NCI-H774 (cell line): ENCODE measurements around the gene CCDC3.

Experiments
- DNase-seq: peaks from one replicate; lab custom pipeline; 2025; lab: John Stamatoyannopoulos, UW

Gene CCDC3

DNA sequence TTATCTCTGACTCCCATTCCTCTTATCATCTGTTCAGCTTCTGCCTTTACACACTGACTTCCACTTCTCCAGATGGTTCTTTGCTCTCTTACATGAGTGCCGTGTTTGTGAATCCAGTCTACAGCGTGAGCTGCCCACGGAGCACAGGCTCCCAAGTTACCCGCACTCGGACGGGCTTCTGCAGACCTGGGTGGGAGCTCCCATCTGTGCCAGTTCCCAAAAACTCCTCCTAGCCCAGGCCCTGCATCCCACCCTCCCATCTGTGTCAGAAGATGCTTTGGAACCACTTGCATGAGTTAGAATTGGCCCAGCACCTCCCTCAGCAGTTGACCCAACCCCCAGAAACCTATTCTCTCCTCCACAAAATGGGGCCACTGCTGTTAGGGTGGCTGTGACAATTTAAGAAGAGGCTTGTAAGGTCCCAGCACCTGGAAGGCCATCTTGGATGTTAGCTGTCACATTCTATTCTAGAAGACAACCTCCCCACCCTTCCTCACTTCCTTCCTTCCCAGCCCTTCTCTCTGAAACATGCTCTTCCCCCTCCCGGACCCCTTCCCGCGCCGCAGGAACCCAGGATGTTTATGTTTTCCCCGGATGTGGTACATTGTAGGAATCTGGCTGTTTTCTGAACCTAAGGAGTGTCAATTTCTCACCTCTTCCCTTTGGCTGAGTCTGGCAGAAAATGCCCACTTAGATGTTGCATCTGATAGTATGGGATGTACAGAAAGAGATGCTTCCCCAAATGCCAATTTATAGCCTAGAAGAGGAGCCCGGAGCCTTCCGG, 79.2 kb downstream of the CCDC3 start:
- no peak for DNase-seq

DNA sequence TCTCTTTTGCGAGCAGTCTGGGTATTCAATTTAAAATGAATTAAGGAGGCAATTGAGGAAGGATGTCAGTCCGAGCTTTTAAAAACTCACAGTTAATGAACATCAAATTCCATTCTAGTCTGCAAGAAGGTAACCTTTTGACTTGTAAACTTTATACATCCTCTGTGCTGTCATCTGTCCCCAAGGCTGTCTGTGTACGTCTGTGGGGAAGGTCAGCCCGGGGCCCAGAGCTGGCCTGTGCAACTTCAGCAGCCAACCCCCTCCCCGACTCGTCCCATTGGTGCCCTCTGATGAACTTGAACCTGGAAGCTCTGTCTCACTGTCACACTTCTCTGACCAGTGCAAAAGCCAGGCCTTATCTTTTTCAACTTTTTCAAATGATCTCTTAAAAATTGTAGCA, 80.3 kb downstream of the CCDC3 start:
- no peak for DNase-seq

DNA sequence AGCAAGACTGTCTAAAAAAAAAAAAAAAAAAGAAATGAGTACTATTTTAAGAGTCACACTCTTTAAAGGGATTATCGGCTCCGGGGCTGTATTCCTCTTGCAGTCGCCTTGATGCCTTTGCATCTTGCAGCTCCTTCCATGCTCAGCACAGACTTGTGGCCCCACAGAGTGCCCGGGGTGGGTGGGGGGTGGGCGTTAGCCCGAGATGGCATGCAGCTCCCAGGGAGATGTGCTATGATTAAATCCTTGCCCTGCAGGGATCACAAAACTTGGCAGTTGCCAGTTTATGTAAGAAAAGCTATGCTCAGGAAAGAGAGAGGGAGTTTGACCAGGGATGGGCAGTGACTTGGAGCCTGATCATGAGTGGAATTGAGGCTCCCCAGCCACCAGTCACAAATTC, 81.9 kb downstream of the CCDC3 start:
- DNase-seq, result no peak

DNA sequence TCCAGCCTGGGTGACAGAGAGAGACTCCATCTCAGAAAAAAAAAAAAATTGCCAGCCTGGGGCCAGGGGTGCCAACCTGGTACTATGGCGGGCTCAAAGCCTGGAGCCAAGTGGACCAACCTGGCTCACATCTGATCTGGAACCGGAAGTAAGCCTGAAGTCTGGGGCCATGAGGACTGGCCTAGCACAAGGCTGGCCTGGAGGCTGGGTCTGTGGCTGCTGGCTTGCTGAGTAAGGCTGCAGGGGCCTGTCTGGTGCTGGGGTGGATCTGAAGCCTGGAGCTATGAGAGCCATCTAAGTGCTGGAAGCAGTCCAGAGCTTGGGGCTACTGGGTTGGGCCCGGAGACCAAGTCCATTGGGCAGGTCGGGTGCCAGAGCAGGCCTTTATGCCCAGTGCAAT, 84.9 kb downstream of the CCDC3 start:
- DNase-seq, result no peak

DNA sequence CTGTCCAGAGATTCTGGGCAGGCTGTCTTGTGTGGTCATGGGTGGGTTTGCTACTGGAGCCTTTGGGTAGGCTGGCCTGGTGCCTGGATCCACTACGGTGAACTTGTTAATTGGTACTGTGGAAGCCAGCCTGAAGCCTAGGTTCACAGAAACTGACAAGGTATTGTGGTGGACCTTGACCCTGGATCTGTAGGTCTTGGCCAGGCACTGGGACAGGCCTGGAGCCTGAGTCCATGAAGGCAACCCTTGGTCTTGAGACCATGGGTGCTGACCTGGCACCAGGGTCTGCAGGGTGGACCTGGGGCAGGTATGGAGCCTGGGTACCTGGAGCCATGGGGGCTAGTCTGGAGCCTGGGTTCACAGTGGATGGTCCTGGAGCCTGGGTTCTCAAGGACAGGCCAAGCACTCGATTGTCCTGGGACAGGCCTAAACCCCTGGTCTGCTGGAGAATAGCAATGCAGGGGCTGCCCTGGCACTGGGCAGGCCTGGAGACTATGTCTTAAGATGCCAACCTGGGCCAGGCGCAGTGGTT, 85.8 kb downstream of the CCDC3 start:
- no peak for DNase-seq

DNA sequence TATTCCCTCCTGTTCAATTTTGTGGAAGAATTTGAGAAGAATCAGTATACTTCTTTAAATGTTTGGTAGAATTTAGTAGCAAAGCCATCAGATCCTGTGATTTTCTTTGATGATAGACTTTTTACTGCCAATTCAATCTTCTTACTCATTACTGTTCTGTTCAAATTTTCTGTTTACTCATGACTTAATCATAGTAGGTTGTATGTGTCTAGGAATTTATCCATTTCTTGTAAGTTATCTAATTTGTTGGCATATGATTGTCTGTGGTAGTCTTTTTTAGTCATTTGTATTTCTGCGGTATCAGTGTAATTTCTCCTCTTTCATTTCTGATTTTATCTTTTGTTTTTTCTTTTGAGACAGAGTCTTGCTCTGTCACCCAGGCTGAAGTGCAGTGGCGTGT, 87.4 kb downstream of the CCDC3 start:
- no peak for DNase-seq

DNA sequence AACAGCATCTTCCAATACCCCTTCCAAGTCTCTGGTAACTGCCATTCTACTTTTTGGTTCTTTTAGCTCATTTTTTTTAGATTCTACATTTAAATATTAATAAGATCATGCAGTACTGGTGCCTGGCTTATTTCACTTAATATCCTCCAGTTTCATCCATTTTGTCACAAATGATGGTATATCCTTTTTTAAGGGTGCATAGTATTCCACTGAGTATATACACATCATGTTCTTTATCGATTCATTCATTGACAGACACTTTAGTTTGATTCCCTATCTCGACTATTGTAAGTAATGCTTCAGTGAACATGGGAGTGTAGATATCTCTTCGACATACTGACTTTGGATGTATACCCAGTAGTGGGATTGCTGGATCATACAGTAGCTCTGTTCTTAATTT, 89.7 kb downstream of the CCDC3 start:
- DNase-seq, result no peak

DNA sequence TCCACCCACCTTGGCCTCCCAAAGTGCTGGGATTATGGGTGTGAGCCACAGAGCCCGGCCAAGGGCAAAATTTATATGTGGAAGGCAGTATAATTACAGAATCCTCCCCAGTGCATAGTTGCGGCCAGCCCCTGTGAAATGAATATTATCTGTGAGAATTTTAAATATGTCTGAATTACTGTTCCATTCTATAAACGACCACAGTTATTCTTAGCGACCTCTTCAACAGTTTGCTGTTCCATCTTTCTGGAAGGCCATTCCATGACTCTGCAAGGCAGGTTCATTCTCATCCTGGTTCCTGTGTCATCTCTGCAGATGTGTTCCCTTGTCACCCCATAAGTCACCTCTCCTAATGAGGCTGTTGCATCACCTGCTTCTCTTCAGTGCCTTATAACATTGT, 90.7 kb downstream of the CCDC3 start:
- no peak for DNase-seq

DNA sequence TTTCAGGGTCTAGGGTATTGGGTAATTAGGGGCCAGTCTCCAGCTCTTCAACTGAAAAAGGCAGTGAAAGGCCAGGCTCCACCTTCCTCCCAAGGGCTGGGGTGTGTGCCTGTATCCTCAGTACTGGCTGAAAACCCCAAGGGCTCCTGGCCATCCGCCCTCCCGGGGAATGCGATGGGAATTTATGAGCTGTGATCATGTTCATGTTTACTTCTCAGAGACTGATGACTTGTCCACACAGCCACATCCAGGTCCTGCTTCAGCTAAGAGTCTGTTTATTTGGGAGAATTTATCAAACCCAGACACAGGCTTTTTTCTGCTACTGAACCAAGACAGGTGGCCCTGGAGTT, 91.7 kb downstream of the CCDC3 start:
- DNase-seq, result no peak

DNA sequence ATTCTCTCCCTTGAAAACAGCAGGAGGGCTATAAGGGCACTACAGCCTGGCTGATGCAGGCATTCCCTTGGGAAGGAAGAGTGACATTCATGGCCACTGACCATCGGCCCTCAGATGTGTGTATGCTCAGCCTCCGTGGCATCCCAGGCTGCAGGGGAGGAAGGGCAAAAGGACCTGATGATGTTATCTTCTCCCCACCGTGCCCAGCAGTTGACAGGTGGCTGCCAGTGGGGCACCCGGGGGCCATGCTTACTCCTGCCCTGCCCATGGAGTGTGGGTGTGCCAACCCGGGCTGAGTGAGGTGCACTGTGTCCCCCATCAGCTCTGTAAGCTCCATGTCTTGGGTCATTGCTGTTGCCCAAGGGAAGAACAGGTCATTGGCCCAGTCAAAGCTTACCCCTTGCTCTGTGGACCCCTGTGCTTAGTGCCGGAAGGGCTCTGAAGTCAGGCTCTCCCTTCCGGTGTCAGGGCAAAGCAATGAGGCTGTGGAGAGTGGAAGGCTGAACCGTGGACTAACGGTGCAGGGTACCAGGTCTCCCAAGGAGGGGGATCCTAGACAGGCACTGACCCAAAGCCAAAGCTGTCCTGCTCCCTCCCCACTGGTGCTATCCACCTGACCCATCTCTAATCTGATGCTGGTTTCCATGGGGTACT, 92.2 kb downstream of the CCDC3 start:
- DNase-seq, result no peak

DNA sequence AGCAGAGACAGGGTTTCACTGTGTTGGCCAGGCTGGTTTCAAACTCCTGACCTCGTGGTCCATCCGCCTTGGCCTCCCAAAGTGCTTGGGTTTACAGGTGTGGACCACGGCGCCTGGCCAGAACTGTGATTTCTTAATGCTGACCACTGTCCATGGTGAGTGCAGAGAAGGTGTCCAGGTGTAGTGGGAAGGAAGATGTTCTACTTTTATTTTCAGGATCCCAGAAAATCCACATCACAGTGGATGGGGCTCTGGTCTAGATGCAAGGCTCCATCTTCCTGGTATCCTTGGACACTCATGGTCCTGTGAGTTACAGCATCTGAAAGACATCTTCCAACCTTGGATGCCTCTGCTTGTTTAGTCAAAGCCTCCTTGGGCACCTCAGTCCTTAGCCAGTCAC, 92.7 kb downstream of the CCDC3 start:
- DNase-seq, result no peak

DNA sequence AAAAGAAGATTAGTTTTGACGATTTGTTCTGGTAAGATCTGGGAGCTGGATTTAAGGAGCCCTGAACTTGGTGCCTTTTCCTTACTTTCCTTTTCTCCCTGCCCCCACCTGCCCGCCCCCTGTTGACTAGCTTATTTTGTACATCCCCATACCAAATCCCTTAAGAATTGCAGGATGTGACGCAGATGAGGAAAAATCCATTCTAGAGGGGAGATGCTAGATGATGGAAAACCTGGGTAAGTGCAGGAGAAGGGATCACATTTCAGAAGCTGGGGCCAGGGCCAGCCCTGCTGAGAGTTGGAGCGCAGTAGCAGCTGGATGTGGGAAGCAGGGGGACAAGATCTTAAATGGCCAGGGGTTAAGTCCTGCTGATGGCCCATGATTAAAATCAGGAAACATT, 93.9 kb downstream of the CCDC3 start:
- no peak for DNase-seq

DNA sequence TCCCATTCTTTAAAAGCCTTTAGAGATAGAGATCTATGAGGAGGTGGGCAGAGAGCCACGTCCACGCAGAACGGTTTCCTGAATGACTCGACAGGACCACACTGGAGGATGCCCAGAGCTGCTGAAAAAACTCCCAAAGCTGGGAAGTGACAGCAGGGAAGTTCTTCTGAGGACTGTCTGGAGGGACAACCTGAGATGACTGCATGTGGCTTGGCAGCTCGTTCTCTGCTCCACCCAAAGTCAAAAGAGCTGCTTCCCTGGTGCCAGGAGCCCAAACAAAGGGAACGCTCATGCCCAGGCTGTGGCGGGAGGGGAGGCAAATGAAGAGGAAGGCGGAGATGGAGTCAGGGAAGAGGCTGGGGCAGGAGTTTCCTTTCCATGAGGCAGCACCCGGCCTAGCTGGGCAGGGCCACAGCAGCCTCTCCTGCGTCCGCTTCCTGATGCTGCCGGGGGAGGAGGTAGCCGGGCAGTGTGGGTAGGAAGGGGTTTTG, 95.4 kb downstream of the CCDC3 start:
- DNase-seq, result no peak

DNA sequence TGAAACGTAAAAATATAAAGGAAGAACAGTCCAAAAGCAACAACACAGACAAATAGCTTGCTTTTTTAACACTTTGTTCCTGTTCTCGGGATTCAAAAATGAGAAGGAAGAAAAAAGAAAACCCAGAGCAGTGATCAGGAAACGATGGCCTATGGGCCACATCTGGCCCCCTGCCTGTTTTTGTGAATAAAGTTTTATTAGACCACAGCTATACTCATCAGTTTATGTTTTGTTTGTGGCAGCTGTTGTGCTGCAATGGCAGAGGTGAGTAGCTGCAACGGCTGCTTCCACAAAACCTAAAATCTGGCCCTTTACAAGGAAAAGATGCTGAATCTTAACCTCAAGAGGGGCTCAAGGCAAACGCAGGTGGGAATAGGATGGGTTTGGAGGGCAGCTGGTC, 96.4 kb downstream of the CCDC3 start:
- DNase-seq, result no peak

DNA sequence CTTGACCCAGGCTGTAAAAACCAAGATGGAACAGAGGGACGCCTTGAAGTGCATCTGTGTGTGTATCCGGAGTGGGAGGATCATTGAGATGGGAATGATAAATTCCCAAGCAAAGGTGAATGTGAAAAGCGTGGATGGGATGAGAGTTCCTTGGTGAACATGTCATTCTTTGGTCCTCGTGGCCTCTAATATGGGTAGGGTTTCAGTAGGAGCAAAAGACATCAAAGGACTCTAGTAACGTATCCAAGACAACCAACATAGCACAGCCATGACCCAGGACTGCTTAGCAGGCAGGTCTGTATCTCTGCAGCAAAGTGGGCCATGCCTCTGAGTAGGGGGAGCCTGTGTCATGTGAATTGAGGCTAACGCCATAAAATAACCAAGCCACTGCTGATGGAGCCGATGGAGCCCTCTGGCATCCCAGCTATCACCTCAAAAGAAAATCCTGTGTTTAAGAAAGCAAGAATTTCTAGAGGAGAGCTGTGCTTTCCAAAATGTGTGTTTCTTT, 98.6 kb downstream of the CCDC3 start:
- DNase-seq, result no peak

DNA sequence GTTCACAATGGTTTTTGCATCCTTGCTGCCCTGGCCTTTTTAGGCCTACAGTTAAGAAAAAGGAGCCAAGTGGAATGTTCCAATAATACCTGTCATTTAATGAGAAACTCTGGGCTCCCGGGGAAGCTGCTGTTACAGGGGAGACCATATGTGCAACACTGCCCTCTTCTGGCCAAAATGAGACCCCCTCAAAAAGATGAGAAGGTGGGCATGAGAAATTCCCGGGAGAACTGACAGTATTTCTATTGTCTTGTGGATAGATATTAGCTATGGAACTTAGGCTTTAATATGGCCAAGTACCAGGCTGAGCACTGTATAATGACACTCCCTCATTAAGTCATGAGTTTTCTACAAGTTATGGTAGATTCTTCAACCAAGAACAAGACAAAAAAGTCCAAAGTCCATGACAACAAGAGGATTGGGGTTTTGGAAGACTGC, 99.4 kb downstream of the CCDC3 start:
- DNase-seq, result peak; percentile 7

DNA sequence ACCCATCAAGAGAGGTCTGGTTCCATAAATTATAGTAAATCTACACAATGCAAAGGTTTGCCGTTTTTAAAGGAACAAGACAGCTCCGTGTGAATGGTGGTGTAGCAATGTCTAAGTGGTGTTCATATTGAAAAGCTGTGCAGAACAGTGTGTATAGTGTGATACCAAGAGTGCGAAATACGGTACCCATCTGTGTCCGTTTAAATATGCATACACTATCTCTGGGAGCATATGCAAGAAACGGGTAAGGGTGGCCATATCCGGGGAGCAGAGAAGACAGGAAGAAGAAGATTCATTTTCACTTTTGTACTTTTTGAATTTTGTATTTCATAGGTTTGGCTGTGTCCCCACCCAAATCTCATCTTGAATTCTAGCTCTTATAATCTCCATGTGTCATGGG, 102.0 kb downstream of the CCDC3 start:
- no peak for DNase-seq

DNA sequence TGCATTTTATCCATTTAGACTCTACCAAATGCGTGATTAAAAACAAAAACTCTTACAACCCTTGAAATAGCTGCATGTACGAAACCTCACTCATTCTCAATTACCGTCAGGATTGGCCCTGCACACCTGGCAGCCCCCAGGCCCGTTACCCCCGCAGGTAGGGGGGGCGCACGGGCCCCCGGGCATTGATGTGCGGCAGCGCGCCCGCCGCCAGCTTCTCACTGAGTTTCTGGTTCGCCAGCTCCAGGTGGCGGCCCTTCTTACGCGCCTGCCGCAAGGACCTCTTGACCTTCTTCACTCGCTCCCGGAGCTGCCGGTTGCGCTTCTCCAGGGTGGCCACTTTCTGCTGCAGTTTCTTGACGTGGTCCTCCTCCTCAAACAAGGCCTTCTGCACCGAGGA, 103.2 kb downstream of the CCDC3 start:
- DNase-seq, result no peak

DNA sequence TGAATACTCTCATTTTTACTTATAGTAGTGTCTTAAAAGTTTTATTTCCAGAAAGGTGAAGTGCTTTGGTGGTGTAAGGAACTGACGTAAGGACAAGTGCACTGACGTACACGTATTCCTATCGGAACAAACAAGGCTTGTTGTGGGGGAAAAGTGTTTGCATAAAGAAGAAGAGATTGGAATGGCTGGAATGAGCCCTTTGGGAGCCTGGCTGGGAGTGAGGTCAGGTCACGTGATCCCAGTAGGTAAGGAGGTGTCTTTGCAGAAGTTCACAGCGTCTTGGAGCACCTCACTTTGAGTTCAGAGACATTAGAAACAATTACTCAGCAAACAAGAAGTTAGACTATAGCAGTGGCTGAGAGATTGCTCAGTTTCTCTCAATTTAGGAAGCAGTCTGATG, 104.2 kb downstream of the CCDC3 start:
- DNase-seq, result no peak

DNA sequence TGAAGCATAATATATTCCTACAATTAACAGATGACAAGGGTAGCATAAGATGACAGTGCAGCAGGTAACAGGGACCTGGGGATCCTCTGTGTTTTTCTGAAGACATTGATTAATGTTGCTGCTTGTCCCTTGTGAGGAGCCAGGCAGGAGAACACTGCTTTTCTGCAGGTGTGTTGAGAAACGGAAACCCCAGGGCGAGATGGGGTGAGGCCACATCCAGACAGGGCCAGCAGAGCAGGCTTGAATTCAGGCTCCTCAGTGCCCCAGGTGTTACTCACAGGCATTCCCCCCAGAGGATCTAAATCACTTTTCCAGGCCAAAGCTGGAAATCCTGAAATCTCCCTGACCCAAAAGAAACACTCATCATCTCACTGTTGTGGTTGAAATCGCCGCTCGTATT, 105.3 kb downstream of the CCDC3 start:
- DNase-seq, result no peak

DNA sequence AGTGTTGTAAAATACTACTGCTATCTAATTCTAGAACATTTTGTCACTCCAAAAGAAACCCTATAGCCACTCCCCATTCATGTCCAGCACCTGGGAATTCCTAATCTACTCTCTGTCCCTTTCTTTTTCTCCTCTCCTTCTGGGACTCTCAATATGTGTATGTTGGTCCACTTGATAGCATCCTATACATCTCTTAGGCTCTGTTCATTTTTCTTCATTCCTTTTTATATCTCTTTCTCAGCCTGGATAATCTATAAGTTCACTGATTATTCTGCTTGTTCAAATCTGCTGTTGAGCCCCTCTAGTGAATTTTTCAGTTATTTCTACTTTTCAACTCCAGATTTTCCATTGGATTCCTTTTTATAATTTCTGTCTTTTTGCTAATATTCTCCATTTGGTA, 108.6 kb downstream of the CCDC3 start:
- no peak for DNase-seq

DNA sequence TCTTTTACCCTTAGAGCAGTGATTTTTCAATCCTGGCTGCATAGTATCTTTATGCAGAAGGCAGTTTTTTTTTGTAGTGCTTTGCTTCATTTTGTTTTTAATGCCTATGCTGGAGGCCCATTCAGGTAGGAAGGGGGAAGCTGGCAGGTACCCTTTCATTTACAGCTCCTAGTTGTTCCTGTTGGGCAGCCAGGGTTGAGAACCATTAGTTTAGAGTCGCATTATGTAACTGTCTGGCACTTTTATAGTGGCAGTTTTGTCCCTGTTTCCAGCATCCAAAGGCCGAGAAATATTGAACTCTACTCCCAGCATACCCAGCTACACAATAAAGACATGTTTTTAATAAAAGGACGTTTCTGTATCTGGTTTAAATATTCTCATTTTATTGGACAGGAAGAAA, 110.6 kb downstream of the CCDC3 start:
- no peak for DNase-seq

DNA sequence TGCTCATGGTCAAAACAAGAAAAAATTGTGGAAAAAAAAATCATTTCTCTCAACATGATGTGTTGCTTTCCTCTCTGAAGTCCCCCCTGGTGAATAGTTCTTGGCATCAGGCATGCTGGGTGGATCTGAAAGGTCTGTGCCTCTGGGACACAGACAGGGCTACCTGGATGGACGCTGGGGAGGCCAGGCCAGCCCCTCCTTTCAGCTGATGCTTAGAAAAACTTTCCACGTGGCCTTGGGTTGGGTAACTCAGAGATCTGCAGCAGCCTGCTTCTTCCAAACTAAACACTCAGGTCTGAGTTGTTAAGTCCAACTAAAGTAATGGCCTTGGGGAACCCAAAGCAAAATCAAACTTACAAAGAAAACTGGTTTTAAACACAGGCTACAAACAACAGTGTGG, 113.0 kb downstream of the CCDC3 start:
- no peak for DNase-seq
